HepG2 (cell line): Measurements from ENCODE around the gene RNMT. TPM values are rescaled to one million over a fixed set of nuclear protein-coding genes. Genes with fewer than 3 reads are reported as not detected.

Source experiments
- ATAC-seq: fragments of 200-7000 bp; cut with Tn5 transposase; 3 replicates; pipeline ENCODE4 v1.9.1; 2020; ENCODE audit warnings: mild to moderate bottlenecking, moderate library complexity
- BruUV-seq: library from RNA; stranded (reverse); fragments of 400-500 nt; replicated peaks from 2 replicates; lab custom pipeline; 2021; lab: Mats Ljungman, UMichigan
- CTCF ChIA-PET: fragments of 300-600 bp; formaldehyde crosslinking; extraction: SDS; loops from one replicate; lab custom pipeline; 2021; ENCODE audit warnings: low total read pairs, inconsistent platforms, low intra/inter-chr PET ratio; lab: Yijun Ruan, JAX
- POLR2A ChIA-PET: fragments of 350-600 bp; sonication (Branson Sonifier 250); formaldehyde crosslinking; loops from one replicate; lab custom pipeline; 2020; ENCODE audit warnings: antibody characterized with exemption, inconsistent platforms; lab: Yijun Ruan, JAX
- DNase-seq: peaks from one replicate; pipeline ENCODE4 v3.0.0-alpha.2; 2015; ENCODE audit warnings: low spot score
- FAIRE-seq: peaks from 3 replicates; lab custom pipeline; 2011; peaks lifted over from hg19 to GRCh38; lab: Jason Lieb, UNC
- H2AFZ ChIP-seq: one replicate; pipeline ENCODE4 v1.6.1; 2011; ENCODE audit warnings: low read length, inconsistent platforms
- H3K27ac ChIP-seq: fragments of 300-600 bp; 3 replicates; pipeline ENCODE4 v1.8.0; 2011; ENCODE audit warnings: mixed run types, mild to moderate bottlenecking, mixed read lengths, low read length, inconsistent platforms; ENCODE audit not compliant: insufficient read depth; ENCODE audit errors: extremely low read length
- H3K27me3 ChIP-seq, 2 experiments: fragments of 200-600 bp in 1 of 2; 2 replicates in 1 of 2; 3 replicates in 1 of 2; pipeline versions ENCODE4 v1.6.0 to v1.8.0; 2011; ENCODE audit warnings: low read length in 2 of 2, mild to moderate bottlenecking in 2 of 2, moderate library complexity in 2 of 2, inconsistent platforms in 1 of 2; ENCODE audit not compliant: insufficient read depth in 2 of 2, control insufficient read depth in 1 of 2
- H3K36me3 ChIP-seq, 2 experiments: fragments of 200-600 bp in 1 of 2; replicated peaks in 1 of 2; 2 replicates in 1 of 2; 3 replicates in 1 of 2; pipeline versions ENCODE4 v1.5.1 to v1.8.0; 2011; ENCODE audit warnings: low read length in 2 of 2, inconsistent platforms in 1 of 2; ENCODE audit not compliant: insufficient read depth in 2 of 2, control insufficient read depth in 1 of 2
- H3K4me1 ChIP-seq: 2 replicates; pipeline ENCODE4 v1.5.1; 2012; ENCODE audit warnings: low read length, inconsistent platforms; ENCODE audit not compliant: insufficient read depth
- H3K4me2 ChIP-seq: 2 replicates; pipeline ENCODE4 v1.6.0; 2011; ENCODE audit warnings: low read depth, low read length, inconsistent platforms
- H3K4me3 ChIP-seq, 3 experiments: fragments of 200-600 bp in 1 of 3; sonication (generic), shearing (Covaris generic) in 1 of 3; replicated peaks in 1 of 3; 2 replicates each; pipeline ENCODE4 v1.5.1; 2011 to 2016; ENCODE audit warnings: low read length in 3 of 3, inconsistent platforms in 2 of 3, low read depth in 2 of 3, mild to moderate bottlenecking in 2 of 3, control low read depth in 1 of 3, mixed read lengths in 1 of 3; ENCODE audit not compliant: insufficient read depth in 1 of 3
- H3K79me2 ChIP-seq: one replicate; pipeline ENCODE4 v1.6.1; 2011; ENCODE audit warnings: low read length, inconsistent platforms; ENCODE audit not compliant: insufficient read depth
- H3K9ac ChIP-seq: 2 replicates; pipeline ENCODE4 v1.6.0; 2011; ENCODE audit warnings: mild to moderate bottlenecking, low read depth, low read length, inconsistent platforms; ENCODE audit not compliant: insufficient read depth
- H3K9me3 ChIP-seq: 2 replicates; pipeline ENCODE4 v1.5.1; 2012; ENCODE audit warnings: mild to moderate bottlenecking, low read length
- H4K20me1 ChIP-seq: 2 replicates; pipeline ENCODE4 v1.6.0; 2011; ENCODE audit warnings: inconsistent platforms, mild to moderate bottlenecking, low read length, moderate library complexity; ENCODE audit not compliant: insufficient read depth
- BRF2 ChIP-seq: sonication (generic); formaldehyde crosslinking; IDR thresholded peaks from 2 replicates; pipeline ENCODE4 v1.8.1; 2022; ENCODE audit warnings: mild to moderate bottlenecking, missing genetic modification reagents
- CC2D1A ChIP-seq: sonication (generic); formaldehyde crosslinking; IDR thresholded peaks from 2 replicates; pipeline ENCODE4 v1.8.1; 2023; ENCODE audit warnings: mild to moderate bottlenecking, missing genetic modification reagents
- ZNF468 ChIP-seq: sonication (generic); formaldehyde crosslinking; IDR thresholded peaks from 2 replicates; pipeline ENCODE4 v1.8.0; 2022; ENCODE audit warnings: mild to moderate bottlenecking, moderate library complexity, missing genetic modification reagents
- ZNF609 ChIP-seq: sonication (generic); formaldehyde crosslinking; IDR thresholded peaks from 2 replicates; pipeline ENCODE4 v1.4.0; 2020; ENCODE audit warnings: mild to moderate bottlenecking, missing genetic modification reagents, borderline replicate concordance
- ZSCAN22 ChIP-seq: sonication (generic); formaldehyde crosslinking; IDR thresholded peaks from 2 replicates; pipeline ENCODE4 v1.4.0; 2020; ENCODE audit warnings: mild to moderate bottlenecking, missing genetic modification reagents
- WGBS: methylation state at CpG from one replicate; pipeline ENCODE4 v1.1.6; 2017; ENCODE audit warnings: low lambda C conversion rate; 5-methylcytosine and 5-hydroxymethylcytosine counted together
- in situ Hi-C: cut with HindIII; loops from 2 replicates; pipeline ENCODE4 v1.10.0; 2017; ENCODE audit warnings: low pct_unique_long_range_greater_than_20kb; ENCODE audit not compliant: extremely low pct_ligation_motif_present
- intact Hi-C: fragments of 100-400 bp; cut with micrococcal nuclease; formaldehyde crosslinking; loops from one replicate; pipeline ENCODE4 v1.10.0; 2022; ENCODE audit not compliant: unreplicated experiment
- polyA plus RNA-seq, 8 experiments: library from polyadenylated mRNA; depleted of rRNA in 3 of 8; stranded (reverse) in 7 of 8; unstranded in 1 of 8; fragments of >200 nt; fragmentation: Illumina TruSeq in 4 of 8; extraction: Trizol in 4 of 8; gene quantifications; 2 replicates each; pipeline versions ENCODE4 v1.2.1 to v1.2.3, GENCODE V29; 2011 to 2016; ENCODE audit warnings: low read depth in 4 of 8, missing spikeins in 1 of 8, mixed read lengths in 1 of 8; ENCODE audit not compliant: insufficient read depth in 1 of 8
- total RNA-seq, 5 experiments: library from RNA; depleted of rRNA; stranded (reverse); fragments of >200 nt; fragmentation: Illumina TruSeq; extraction: Trizol; gene quantifications; 2 replicates each; pipeline ENCODE4 v1.2.3, GENCODE V29; 2016; ENCODE audit warnings: low read depth in 1 of 5

Gene RNMT
- total and polyA plus RNA-seq, 2 of the 13 experiments (the other 11 are each of a cell fraction or from before 2014, with no cell fraction given): 22.9 to 24.4 TPM

- WGBS: 91% methylated on average over 3 of the region's 3 CpGs
- in situ Hi-C loops: no loop called here
- Histone ChIP-seq H3K9ac (no peak overlapping the region), H3K4me2 (no peak overlapping the region), H2AFZ (no peak overlapping the region), H3K36me3 (peaks cover 4 to 5% of the 10 kb centered on the region in 2 experiments; a peak in 3 of 5 replicates), H3K4me1 (no peaks in the 10 kb centered on the region), H3K27me3 (no peaks in the 10 kb centered on the region), H3K27ac (no peak overlapping the region), H4K20me1 (0 out of 2 replicates have a peak, but pooled peaks cover 9% of the 10 kb centered on the region), H3K9me3 (peaks cover 23% of the 10 kb centered on the region), H3K79me2 (peaks cover 66% of the 10 kb centered on the region), H3K4me3 (no peak overlapping the region)
- TF ChIP-seq CC2D1A (CRISPR knock-in tag) (no peak), BRF2 (CRISPR knock-in tag) (no peak), ZSCAN22 (CRISPR knock-in tag) (no peak), ZNF468 (CRISPR knock-in tag) (no peak), ZNF609 (CRISPR knock-in tag) (no peak)
- ChIA-PET POLR2A (no interaction called here), CTCF (no interaction called here)
- DNase-seq (no peak), FAIRE-seq (no peak), ATAC-seq (no peak)
- BruUV-seq: no TSS peak
- intact Hi-C loops: no loop called here
These were observed 29.5 kb upstream of the RNMT start for GRCh38 chr18:13696961-13697360.
